ENCODE measurements around the gene CFAP46.

- no peak for TF ChIP-seq CTCF (IDR thresholded peaks at IDR 0.05)
- no peak for TF ChIP-seq POLR2A (IDR thresholded peaks at IDR 0.05)
Observed at GRCh38 chr10:132814469-132814856, 127.9 kb downstream of the CFAP46 start.

Measured in uterus (tissue), 2 donors.